Stimulated activated naive CD4-positive, alpha-beta T cell (primary cell): Measurements from ENCODE around the gene HOXD10.

ENCODE experiments used
- DNase-seq, 6 experiments: peaks; one replicate each; lab custom pipeline; 2025; lab: John Stamatoyannopoulos, UW

The HOXD10 gene

DNA sequence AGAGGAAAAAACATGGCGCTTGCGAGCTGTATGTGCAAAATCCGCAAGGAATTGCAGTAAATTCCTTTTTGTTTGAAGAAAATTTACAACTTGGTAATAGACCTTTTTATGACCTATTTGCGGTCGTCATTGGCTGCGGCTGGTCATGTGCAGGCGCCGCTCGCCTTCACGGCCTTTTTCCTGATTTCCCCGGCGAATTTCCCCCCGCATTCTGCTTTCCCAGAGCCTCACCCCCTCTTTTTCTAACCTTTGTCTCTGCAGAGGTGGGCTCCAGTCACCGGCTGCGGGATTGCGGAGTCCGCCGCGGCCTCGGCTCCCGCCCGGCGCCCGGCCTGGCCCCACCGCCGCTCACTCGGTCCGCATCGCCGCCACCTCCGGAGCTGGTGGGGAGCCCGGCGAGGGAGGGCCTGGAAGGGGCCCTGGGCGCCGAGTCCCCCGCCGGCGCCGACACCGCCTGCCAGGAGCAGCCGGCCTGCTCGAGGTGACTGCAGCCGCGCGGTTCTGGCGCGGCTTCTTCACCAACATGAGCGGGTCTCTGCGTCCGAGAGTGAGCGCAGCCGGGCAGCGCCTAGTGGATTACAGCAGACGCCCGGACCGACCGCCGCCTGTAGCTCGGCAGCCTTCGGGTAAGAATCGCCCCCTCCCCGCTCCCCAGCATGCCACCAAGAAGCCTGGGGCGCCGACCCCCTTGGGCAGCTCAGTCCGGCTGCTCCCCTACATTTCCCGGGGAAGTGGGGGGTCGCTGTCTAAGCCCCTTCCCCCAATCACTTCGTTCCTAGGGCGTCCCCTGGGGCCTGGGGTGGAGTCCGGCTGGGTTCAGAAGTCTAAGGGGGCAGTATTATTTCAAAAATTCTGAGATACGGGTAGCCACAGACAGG, 20.0 kb downstream of the HOXD10 start:
- DNase-seq, result no peak

DNA sequence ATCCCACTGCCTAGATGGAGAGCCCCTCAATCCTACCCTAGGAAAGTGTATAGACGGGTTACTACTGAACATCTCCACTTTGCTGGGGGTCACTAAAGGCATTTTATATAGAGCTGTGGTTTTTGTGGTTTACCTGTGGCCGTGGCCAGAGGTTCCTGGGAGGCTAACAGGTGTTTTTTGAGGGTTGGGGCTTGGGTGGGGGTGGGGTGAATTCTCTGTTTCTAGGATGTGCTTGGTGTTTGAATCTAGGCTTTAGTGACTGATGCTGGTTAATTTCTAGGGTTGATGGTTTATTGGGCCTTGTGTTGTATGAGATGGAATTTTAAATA, 20.6 kb downstream of the HOXD10 start:
- DNase-seq, result no peak

DNA sequence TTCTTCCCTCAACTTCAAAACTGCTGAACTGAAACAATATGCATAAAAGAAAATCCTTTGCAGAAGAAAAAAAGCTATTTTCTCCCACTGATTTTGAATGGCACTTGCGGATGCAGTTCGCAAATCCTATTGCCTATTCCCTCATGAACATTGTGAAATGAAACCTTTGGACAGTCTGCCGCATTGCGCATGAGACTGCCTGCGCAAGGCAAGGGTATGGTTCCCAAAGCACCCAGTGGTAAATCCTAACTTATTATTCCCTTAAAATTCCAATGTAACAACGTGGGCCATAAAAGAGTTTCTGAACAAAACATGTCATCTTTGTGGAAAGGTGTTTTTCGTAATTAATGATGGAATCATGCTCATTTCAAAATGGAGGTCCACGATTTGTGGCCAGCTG, 21.3 kb downstream of the HOXD10 start:
- no peak for DNase-seq

DNA sequence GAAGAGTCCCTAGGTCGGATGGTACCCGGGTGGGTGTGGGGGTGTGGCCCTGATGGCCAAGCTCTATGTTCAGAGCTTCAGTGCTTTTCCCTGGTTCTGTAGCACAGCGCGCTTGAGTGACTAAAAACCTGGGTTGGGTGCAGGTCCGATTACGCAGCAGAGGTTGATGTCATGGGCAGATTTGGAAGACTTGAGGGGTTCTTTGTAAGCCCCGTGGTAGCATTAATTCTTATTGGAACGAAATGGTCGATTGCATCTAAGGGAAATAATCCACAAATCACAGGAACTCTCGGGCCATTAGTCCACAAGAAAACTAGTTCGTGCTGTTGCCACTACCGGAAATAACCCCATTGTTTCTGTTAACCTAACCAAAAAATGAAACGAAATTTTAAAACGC, 21.9 kb downstream of the HOXD10 start:
- no peak for DNase-seq

DNA sequence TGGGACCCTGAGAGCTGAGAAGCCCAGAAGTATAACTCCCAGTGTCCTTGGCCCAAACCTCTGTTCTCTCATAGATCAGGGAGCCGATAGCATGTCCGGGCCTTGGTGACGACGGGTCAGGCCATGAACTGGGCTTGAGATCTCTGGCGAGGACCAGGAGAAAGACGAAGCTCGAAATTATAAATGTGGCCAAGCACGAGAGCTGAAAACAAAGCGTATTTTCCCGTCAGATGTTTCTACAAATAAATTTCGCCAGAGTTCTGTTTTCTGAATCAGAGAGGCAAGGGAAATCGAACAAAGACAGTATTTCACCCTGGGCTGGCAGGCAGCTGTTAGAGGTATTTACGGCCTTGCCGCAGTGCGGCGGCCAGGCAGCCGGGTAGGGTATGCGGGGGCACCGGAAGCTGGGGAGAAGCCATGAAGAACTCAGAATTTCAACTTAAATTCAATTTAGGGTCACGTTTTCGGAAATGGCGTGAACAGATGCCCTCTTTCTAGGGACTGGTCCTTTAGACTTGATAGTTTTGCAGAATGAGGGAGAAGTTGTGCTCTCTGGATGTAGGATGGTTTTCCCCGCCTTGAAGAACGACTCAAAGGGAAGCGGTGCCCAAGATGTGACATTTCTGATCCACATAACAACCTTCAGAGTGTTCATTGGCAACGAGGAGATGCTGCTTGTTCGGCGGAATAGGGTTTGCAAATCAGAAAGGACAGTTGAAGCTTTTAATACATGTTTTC, 22.5 kb downstream of the HOXD10 start:
- DNase-seq, result no peak

DNA sequence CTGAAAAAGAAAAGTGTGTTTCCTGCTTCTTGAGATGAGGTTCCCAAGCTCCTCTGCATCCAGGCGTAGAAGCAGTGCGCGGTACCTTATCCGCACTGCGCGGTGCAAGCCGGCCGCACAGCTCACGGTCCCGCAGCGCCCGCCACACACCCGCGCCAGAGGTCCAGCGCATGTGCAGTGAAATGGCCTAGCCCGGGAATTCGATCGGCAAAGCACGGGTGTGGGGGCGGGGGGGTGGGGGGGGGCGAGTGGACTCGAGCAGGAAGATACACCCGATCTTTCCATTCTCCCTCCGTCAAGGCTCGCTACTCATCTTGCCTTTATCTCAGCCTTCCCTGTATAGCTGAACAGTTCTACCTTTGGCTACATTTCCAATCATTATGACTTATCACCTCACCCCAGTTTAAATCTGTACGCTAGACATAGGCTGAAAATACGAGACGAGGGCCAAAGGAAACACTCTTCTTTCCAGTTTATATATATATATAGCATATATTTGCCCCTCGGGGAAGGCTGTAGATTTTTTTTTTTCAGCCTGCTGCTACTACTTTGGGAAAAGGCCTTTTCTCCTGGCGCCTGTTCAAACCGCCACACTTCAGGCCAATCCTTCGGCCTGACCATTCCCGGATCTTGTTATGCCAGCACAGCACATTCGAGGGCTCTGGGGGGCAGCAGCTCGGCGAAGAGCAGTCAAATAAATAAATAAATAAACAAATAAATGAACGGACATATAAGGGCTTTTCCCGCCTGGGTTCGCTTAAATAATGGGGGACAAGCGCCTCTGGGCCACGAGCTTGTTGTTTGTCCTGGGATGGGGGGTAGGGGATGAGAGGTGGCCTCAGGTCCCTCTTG, 23.3 kb downstream of the HOXD10 start:
- no peak for DNase-seq

DNA sequence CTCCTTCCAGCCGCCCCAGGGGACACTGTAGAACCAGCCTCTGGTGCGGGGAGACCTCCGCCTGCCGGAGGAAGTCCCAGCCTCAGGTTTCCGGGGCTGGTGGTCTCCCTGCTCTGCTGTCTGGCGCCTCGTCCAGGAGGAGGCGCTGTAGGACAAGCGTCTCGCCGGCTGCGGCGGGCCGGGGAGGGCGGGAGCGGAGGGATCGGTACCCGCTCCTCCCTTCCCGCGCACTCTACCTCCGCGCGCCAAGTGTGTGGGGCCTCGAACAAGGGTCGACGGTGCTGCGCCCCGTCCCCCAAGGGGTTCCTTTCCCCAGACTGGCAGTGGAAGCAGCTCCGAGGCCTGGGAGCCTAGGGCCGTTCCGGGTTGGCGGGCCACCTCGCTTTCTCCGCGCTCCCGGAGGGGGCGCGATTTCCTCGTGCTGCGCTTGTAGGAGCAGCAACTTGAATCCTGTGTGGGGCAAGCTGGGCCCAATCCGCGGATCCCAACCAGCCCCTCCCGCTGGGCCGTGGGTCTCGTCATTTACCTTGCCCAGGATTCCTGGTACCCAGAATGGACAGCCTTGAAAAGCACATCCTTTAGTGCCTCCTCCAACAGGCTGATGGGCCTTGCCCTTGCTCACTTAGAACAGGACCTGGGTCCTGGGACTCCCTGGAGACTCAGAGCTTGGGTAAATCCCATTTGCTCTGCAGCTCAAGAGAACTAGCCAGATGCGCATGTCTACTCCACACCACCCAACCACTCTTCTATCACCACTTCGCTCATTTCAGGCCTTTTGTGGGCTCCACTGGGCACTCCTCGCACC, 24.1 kb downstream of the HOXD10 start:
- peak; percentile 37 to 57 (median 46) for DNase-seq

DNA sequence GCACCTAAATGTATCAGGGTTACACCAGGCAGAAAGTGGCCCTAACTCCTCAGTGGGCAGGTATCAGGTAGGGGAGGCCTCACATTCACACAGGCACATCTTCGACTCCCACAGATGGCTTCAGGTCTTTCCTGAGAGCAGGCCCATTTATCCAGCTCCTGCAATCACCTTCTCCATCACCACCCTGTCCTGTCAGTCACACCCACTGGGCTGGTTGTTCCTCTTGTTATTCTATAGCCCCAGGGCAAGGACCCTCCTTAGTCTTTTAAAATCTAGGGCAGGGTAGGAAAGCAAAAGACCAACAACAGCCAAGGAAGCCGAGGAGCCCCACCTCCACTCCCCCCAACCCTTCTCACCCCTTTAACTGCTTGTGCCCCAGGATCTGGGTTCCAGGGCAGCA, 25.7 kb downstream of the HOXD10 start:
- DNase-seq, result no peak

DNA sequence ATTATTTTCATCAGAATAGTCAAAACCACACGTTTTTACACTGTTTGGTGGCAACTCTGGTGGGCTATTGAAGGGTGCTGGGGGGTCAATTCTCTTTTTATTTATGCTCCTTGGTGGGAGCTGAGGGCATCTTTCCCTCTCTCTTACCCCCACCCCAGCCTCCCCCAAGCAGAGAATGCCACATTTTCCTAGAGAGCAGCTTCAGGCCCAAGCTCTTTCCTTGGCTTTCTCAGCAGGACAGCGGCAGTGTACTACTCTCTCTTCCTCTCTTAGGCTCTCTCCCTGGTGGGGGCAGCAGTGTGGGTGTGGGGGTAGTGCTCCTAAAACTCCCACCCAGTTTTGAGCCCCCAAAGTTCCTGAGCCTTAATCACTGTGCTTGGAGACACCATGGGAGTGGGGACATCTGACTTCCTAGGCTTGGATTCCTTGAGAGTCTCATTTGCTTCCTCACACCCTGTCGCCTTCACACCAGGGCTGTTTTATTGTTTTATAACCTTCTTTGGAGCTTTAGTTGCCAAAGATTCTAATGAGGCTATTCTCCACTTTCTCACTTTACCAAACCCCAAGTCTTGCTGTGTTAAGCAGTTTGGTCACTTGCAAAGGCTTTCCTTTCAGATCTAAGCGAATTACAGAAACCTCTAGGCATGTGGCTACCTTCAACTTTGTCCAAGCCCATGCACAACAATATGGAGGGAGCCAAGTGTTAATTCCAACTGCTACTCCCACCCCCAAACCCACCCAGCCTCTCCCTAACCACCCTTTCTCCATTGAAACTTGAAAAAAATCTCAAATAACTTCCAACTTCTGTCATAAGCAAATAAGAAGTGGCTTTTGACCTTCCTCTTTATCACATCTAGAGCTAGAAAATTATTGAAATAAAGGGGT, 28.7 kb downstream of the HOXD10 start:
- DNase-seq, result no peak

DNA sequence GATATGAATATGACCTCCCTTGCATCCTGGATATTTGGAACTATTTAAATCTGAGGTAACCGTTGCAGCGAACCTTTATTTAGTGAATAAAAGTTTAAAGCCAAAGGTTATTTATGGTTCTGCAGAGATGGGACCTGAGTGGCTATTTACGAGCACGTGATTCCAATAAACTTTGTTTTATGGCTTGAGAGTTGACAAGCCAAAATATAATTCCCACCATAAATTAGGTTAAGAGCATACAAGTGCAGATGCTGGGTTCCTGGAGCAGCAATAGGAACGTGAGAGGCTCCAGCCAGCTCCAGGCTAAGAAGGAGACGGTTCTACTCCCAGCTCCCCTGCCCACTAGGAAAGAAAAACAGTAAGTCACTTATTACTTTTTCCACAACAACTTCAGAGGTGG, 29.5 kb downstream of the HOXD10 start:
- no peak for DNase-seq

DNA sequence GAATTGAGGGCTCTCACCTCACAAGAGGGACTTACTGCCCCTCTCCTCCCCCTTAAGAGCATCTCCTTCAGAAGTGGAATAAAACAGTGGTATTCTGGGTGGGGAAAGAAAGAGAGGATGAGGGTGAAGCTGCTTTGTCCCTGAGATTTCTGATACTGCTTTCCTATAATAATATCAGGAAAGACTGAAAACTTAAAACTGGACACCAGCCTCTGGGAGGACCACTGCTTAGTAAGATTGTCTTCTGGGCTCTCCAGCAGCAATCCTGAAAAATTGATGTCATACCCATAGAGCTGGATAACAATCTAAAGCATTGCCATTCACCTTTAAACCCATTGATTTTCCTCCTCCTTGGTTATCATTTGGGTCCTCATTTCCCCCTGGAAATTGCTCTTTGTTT, 30.1 kb downstream of the HOXD10 start:
- no peak for DNase-seq

DNA sequence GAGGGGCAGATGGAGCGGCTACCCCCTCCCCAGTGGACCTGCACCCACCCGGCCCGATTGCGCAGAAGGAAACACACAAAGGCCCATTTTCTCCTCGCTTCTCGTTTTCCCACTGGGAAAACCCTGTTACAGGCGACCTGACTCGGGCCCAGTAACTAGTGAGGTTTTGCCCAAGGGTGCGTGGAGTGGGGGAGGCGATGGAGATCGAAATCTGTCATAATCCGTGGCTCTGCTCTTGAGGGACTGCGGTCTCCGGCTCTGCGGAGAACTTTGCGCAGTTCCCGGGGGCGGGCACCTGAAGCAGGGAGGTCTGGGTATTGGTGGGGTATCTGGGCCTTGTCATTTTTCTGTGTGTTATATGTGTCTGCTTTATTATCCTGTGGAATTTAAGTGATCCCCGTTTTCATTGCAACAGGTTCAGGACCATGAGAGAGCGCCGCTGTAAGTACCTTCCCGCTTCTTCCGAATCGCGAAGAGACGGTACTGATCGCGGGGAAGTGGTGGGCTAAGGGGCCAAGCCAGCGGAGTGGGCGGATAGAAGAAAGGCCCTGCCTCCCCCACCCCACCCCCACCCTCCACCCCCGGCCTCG, 30.7 kb downstream of the HOXD10 start:
- no peak for DNase-seq

DNA sequence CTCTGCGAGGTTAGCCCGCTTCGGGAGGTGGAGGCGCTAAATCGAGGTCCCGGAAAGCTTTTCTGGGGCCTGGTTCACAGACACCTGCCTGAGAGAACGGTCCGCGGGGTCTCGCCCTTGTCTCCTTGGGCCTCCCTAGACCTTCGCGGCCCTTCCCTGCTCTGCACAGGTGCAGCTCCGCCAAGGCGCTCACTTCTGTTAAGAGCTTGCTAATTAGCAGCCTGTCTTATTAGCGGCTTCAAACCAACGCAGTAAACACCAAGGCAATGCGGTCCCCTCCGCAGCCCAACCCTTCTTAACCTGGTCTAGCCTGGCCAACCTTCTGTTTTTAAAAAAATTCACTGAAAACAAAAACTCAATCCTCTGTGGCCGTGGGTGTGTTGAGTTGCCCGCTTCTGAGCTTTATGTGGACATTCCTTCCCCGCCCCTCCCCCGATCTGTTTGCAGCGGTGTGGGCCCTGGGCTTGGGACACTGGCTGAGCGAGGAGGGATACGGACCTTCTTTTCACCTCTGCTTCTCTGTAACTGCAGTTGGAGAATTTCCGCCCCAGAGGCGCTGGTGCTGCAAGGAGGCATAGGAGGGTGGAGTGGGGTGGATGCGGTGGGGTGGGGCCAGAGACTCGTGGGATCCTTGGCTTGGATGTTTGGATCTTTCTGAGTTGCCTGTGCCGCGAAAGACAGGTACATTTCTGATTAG, 31.4 kb downstream of the HOXD10 start:
- no peak for DNase-seq

DNA sequence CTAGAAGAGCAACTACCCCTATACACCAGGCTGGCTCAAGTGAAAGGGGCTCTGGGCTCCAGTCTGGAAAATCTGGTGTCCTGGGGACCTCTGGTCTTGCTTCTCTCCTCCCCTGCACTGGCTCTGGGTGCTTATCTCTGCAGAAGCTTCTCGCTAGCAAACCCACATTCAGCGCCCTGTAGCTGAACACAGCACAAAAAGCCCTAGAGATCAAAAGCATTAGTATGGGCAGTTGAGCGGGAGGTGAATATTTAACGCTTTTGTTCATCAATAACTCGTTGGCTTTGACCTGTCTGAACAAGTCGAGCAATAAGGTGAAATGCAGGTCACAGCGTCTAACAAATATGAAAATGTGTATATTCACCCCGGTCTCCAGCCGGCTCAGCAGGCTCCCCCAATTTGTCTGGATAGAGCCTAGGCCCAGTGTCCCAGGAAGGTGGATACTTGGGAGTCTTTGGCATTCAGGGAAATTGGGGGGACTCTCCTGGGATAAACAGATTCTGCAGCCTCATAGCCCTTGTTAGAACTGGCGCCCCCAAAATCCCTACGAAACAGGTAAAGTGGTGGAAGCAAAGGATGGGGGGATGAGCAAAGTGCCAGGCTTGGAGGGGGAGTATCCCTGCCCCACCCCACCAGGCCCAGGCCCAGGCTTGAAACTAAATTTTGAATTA, 32.3 kb downstream of the HOXD10 start:
- no peak for DNase-seq

DNA sequence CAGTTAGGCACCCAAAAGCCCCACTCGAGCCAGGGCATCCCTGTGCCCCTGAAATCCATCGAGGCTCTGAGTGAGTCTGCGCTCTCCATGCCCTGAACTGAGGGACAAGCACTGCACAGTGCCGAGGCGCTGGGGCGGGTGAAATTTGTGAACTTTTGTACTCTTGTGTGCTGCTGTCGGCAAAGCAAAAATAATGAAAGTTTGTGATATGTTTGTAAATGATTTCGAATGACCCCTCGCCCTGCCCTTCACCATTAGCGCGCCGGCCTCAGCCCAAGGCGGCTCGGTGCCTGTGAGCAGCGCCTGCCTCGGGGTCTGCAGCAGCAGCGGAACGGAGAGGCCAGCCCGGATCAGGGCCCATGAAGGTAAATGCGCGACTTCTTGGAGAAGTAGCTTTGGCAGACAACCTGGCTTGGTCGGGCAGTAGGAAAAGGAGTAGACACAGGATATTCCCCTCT, 32.9 kb downstream of the HOXD10 start:
- no peak for DNase-seq

DNA sequence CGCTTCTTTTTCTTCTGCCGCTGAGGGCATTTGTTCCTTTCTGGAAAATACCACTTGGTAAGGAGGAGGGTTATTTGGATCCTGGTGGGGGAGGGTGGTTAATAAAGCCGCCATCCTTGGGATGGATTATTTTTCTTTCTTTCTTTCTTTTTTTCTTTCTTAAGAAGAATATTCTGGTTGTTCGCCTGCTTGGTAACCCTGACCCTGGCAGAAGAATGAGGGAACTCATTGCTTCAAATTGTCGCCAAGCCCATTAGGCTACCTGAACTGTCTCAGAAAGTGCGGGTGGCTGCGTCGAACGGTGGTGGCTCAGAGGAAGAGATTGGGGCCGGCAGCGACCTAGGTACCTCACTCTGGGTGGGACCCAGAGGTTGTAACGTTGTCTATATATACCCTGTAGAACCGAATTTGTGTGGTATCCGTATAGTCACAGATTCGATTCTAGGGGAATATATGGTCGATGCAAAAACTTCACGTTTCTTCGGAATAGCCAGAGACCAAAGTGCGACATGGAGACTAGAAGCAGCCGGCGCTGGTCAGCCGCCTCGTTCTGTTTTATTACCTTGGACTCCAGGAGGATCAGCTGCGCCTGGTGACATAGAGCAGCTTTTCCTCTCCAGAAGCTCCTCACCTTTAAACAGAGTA, 33.5 kb downstream of the HOXD10 start:
- no peak for DNase-seq

DNA sequence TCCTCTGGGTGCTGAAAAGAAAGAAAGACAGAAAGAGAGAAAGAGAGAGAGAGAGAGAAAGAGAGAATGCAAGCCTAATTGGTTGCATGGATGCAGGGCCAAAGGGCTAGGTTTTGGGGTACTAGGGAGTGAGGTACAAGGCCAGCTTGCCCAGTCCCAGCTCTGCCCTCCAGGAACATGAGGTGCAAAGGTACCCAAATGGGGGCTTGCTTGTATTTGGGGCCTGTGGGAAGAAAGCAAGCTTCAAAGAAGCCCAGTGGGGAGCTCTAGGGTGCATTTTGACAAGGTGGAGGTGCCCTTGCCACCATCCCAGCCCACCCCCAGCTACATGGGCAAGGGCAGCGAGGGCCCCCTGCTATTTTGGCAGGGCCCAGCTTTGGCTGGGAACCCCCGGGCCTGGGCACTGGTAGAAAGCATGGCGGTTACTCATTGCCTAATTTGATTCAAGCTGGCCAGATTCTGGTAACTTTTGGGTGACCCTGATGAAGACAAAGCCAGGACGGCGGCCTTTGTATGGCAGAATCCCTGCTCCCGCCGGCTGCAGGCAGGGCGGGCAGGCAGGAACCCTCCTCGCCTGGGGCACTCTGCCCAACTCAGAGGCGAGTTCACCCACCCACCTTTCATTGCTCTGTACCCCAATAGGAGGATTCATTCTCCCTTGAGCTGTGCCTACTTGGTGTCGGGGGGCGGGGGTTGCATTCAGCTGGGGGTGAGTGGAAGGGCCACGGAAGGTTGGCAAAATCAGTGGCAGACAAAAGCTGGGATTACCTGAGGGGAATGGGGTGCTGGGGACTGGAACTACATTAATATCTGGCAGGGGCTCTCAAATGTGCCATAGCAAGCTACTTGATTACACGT, 34.2 kb downstream of the HOXD10 start:
- DNase-seq, result no peak
